ENCODE data around the gene MPO.

The MPO gene

DNA sequence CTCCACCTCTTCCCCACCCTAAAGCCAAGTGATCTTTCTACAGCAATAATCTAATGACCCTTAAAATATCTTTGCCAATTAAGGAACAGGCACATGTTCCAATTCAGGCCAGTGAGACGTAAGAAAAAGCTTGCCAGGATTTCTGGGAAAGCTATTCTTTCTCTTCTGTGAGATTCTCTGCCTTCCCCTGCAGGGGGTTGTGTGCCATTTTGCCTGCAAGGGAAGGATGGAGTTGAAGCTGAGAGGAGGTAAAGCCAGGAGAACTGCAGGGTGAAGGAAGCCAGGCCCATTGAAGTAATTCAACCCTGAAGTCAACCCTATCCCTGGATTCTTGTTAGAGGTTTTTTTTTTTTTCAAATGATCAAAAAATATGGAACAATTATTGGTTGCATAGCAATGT is 51.4 kb downstream of the MPO start:
- DNase-seq: no peak

DNA sequence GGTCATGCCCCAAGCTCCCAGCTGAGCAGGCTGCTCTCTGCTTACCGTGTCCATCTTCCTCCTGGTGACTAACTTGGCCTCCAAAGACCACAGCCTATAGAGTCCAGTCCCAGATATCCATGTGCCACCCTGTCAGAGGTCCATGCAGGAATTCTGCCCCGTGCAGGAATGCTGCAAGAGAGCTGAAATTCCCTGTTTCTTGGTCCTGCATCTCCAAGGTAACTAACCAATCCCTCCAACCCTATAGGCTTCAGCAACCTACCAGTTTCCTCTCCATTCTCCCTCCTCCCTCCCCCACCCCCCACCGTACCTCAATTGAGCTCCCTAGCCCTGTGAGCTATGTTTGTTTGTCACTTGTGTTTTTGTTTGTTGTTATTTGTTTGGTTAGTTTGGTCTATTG is 52.1 kb downstream of the MPO start:
- DNase-seq: no peak

DNA sequence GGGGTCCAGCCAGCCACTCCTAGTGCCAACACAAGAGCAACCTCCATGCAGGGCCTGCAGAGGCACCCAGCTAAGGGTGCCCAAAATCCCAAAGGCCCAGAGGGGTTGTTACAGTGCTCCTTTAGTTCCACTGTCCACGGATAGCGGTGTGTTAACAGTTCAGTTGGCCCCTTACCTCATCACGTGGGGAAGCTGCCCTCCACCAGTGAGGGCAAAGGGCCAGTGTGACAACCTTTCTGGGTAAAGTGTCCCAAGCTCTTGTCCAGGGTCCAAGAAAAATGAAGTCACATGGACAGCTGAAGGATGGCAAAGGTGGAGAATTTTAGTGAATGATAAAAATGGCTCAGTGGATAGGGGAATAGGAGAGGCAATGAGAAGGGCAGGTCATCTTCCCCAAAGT is 53.0 kb downstream of the MPO start:
- no peak for DNase-seq

DNA sequence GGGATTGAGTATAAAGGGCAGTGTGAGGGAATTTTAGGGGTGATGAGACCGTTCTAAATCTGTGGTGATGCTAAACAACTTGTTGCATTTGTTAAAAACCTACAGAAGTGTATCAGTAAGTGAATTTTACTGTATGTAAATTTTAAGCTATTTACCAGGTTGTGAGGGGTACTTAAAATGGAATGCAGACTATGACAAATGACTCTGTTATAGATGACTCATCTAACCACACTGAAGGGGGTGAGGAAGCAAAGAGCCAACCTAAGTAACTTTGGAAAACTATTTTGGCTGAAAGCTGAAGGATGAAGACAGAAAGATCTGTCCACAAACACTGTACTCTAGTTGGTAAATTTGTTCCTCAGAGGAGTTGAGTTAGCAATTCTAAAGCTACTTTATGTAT is 56.4 kb downstream of the MPO start:
- no peak for DNase-seq
